Astrocyte (in vitro differentiated cells and primary cell): ENCODE results near the gene CRYGB.

Experiments used
- EZH2 ChIP-seq: IDR thresholded peaks from 2 replicates; pipeline ENCODE4 v1.6.1; 2012; ENCODE audit warnings: mild to moderate bottlenecking, low read length, inconsistent platforms; ENCODE audit not compliant: insufficient read depth
- TF ChIP-seq, protein P1 (sequence below): IDR thresholded peaks from 2 replicates; pipeline ENCODE4 v1.5.1; 2011; ENCODE audit warnings: low read depth, mild to moderate bottlenecking, inconsistent platforms, low read length, moderate library complexity; ENCODE audit not compliant: insufficient read depth

DNA sequence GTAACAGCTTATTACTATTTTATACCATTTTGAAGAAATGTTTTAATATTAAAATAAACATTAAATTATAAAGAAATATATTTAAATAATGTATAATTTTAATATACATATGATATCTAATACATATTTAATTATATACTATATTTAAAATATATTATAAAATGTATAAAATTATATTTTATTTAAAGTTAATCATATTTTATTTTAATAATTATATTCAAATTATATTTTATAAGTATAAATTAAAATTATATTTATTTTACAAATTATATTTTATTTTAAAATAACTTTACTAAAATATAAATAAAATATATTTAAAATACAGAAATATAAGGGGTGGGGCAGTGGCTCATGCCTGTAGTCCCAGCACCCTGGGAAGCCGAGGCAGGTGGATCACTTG is 23.7 kb downstream of the CRYGB start:
- TF ChIP-seq, protein P1, sequence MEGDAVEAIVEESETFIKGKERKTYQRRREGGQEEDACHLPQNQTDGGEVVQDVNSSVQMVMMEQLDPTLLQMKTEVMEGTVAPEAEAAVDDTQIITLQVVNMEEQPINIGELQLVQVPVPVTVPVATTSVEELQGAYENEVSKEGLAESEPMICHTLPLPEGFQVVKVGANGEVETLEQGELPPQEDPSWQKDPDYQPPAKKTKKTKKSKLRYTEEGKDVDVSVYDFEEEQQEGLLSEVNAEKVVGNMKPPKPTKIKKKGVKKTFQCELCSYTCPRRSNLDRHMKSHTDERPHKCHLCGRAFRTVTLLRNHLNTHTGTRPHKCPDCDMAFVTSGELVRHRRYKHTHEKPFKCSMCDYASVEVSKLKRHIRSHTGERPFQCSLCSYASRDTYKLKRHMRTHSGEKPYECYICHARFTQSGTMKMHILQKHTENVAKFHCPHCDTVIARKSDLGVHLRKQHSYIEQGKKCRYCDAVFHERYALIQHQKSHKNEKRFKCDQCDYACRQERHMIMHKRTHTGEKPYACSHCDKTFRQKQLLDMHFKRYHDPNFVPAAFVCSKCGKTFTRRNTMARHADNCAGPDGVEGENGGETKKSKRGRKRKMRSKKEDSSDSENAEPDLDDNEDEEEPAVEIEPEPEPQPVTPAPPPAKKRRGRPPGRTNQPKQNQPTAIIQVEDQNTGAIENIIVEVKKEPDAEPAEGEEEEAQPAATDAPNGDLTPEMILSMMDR = no peak
- TF ChIP-seq EZH2 = no peak
